GM23248 (cell line): ENCODE results near the gene SHD.

ENCODE experiments used
- EZH2 ChIP-seq: fragments of 200-600 bp; sonication (generic); IDR thresholded peaks from 2 replicates; pipeline ENCODE4 v1.6.1; 2018; ENCODE audit warnings: antibody characterized with exemption, mild to moderate bottlenecking; ENCODE audit not compliant: insufficient read depth, poor library complexity, severe bottlenecking
- EZH2phosphoT487 ChIP-seq: fragments of 200-600 bp; sonication (generic); IDR thresholded peaks from 2 replicates; pipeline ENCODE4 v1.6.1; 2018; ENCODE audit warnings: antibody characterized with exemption, moderate library complexity, mild to moderate bottlenecking, low read depth; ENCODE audit not compliant: insufficient read depth

DNA sequence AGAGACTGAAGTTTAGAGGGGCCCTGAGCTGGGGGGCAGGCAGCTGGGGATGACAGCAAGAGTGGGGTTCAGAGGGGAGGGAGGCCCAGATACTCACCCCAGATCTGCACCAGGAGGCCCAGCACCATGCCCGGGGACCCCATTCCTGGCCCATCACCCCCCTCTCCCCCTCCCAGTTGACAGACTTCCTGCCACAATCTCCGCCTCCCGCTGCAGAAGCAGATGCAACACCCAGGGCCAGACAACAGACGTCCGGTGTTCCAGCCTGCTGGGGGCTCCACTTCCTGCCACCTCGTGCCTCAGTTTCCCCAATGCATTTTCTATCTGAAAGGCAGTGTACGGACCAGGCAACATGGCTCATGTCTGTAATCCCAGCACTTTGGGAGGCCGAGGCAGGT is 23.2 kb downstream of the SHD start, which contains the start of gene TMIGD2:
- TF ChIP-seq EZH2 (no peak), EZH2phosphoT487 (no peak)
